MCF 10A (cell line): ENCODE results near the gene SPOCK1. TPM values are rescaled to one million over a fixed set of nuclear protein-coding genes. Genes with fewer than 3 reads are reported as not detected.

Source experiments
- BruUV-seq: library from RNA; stranded (reverse); fragments of 400-500 nt; replicated peaks from 2 replicates; lab custom pipeline; 2021; lab: Mats Ljungman, UMichigan
- CTCF ChIA-PET: fragments of 300-600 bp; sonication (Branson Sonifier 250); formaldehyde crosslinking; extraction: SDS; loops from one replicate; lab custom pipeline; 2021; ENCODE audit warnings: antibody characterized with exemption, inconsistent platforms; lab: Yijun Ruan, JAX
- POLR2A ChIA-PET: fragments of 300-600, 350-650 bp; sonication (Branson Sonifier 250); formaldehyde crosslinking; extraction: SDS; loops from one replicate; lab custom pipeline; 2020; ENCODE audit warnings: antibody characterized with exemption, inconsistent platforms; lab: Yijun Ruan, JAX
- DNase-seq: peaks from one replicate; pipeline ENCODE4 v3.0.0-alpha.2; 2018; ENCODE audit not compliant: unreplicated experiment
- H3K27ac Mint-ChIP-seq: one replicate; pipeline ENCODE4 v1.8.0; 2022; ENCODE audit warnings: mild to moderate bottlenecking, low read depth, mixed read lengths; ENCODE audit not compliant: unreplicated experiment
- H3K27me3 Mint-ChIP-seq: one replicate; pipeline ENCODE4 v1.8.0; 2022; ENCODE audit warnings: mixed read lengths; ENCODE audit not compliant: insufficient read depth, unreplicated experiment
- H3K36me3 Mint-ChIP-seq: one replicate; pipeline ENCODE4 v1.8.0; 2022; ENCODE audit warnings: mild to moderate bottlenecking, moderate library complexity, mixed read lengths; ENCODE audit not compliant: insufficient read depth, unreplicated experiment
- H3K4me1 Mint-ChIP-seq: one replicate; pipeline ENCODE4 v1.8.0; 2022; ENCODE audit warnings: mixed read lengths; ENCODE audit not compliant: insufficient read depth, unreplicated experiment
- H3K4me3 Mint-ChIP-seq: one replicate; pipeline ENCODE4 v1.8.0; 2022; ENCODE audit warnings: mild to moderate bottlenecking, moderate library complexity, mixed read lengths; ENCODE audit not compliant: unreplicated experiment
- H3K9me3 Mint-ChIP-seq: one replicate; pipeline ENCODE4 v1.8.0; 2022; ENCODE audit warnings: mixed read lengths; ENCODE audit not compliant: unreplicated experiment
- CTCF ChIP-seq: fragments of 200-600 bp; IDR thresholded peaks from one replicate; pipeline ENCODE4 v1.8.0; 2022; ENCODE audit warnings: antibody characterized with exemption, mild to moderate bottlenecking; ENCODE audit not compliant: unreplicated experiment
- intact Hi-C: fragments of 100-400 bp; cut with micrococcal nuclease; formaldehyde crosslinking; loops from 2 replicates; pipeline ENCODE4 v1.14.1; 2022
- total RNA-seq: library from RNA; stranded (reverse); gene quantifications from 2 replicates; pipeline ENCODE4 v1.2.3, GENCODE V29; 2022

Gene SPOCK1
- total RNA-seq, 1 experiment from 2014 or later = 34.3 TPM

GRCh38 chr5:137184734-137185133 lies 314.4 kb downstream of the SPOCK1 start:
- peaks cover 8% of the 10 kb centered on the region for H3K4me1 Mint-ChIP-seq
- H3K9me3 Mint-ChIP-seq = no peaks in the 10 kb centered on the region
- DNase-seq = no peak
- intact Hi-C loops = no loop called here
- no peak for TF ChIP-seq CTCF
- BruUV-seq = no TSS peak
- no peak overlapping the region for H3K27ac Mint-ChIP-seq
- no peak overlapping the region for H3K4me3 Mint-ChIP-seq
- no peaks in the 10 kb centered on the region for H3K27me3 Mint-ChIP-seq
- CTCF ChIA-PET = interaction anchor here (0.6 to 0.8 kb wide), 2 partner anchors 12 kb away, joined by 3 read pairs; no protein-coding TSS in a partner anchor
- H3K36me3 Mint-ChIP-seq = no peaks in the 10 kb centered on the region
- POLR2A ChIA-PET = no interaction called here

DNA sequence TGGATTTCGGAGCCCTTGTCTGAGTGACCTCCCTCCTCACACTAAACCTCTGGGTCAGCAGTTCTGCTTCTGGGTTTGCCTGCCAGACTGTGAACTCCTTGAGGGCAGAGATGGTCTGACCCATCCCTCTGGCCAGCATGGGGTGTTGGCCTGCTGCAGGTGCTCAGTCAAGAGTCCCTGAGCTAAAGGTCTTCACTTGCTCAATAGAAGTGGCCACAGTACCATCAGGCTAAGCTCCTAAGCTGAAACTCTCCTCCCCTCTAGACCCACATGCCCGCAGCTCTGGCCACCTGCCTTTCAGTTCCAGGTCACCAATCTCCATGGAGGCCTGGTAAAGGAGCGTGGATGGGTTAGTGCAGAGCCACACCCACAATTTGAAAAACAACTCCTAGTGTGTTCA lies 316.6 kb downstream of the SPOCK1 start:
- no peaks in the 10 kb centered on the region for H3K36me3 Mint-ChIP-seq
- CTCF ChIA-PET = interaction anchor here (1.3 to 2.0 kb wide), 2 partner anchors 11 to 14 kb away, joined by 4 to 5 read pairs; no protein-coding TSS in a partner anchor

GRCh38 chr5:137181667-137182066 lies 317.5 kb downstream of the SPOCK1 start:
- no peak for TF ChIP-seq CTCF
- no TSS peak for BruUV-seq
- POLR2A ChIA-PET = interaction anchor here (0.9 to 1.1 kb wide), 3 partner anchors 13 to 38 kb away, joined by 3 read pairs; no protein-coding TSS in a partner anchor
- no peaks in the 10 kb centered on the region for H3K36me3 Mint-ChIP-seq
- no peaks in the 10 kb centered on the region for H3K4me1 Mint-ChIP-seq
- H3K27ac Mint-ChIP-seq = no peak overlapping the region
- no peak for DNase-seq
- no peaks in the 10 kb centered on the region for H3K9me3 Mint-ChIP-seq
- H3K4me3 Mint-ChIP-seq = no peak overlapping the region
- intact Hi-C loops = no loop called here
- CTCF ChIA-PET = interaction anchor here (0.6 to 2.0 kb wide), 4 partner anchors 12 to 274 kb away, joined by 3 to 5 read pairs (median 4); no protein-coding TSS in a partner anchor
- H3K27me3 Mint-ChIP-seq = peaks cover 12% of the 10 kb centered on the region

More for the DNA sequence above, 316.6 kb downstream of the SPOCK1 start:
- Mint-ChIP-seq H3K9me3 (no peaks in the 10 kb centered on the region), H3K27ac (no peak overlapping the region), H3K27me3 (peaks cover 3% of the 10 kb centered on the region), H3K4me1 (peaks cover 6% of the 10 kb centered on the region), H3K4me3 (no peak overlapping the region)
- intact Hi-C loops = no loop called here
- BruUV-seq = no TSS peak
- no peak for DNase-seq
- TF ChIP-seq CTCF = no peak
- POLR2A ChIA-PET = interaction anchor here (0.6 to 0.9 kb wide), 3 partner anchors 14 to 21 kb away, joined by 3 to 4 read pairs (median 3); no protein-coding TSS in a partner anchor

DNA sequence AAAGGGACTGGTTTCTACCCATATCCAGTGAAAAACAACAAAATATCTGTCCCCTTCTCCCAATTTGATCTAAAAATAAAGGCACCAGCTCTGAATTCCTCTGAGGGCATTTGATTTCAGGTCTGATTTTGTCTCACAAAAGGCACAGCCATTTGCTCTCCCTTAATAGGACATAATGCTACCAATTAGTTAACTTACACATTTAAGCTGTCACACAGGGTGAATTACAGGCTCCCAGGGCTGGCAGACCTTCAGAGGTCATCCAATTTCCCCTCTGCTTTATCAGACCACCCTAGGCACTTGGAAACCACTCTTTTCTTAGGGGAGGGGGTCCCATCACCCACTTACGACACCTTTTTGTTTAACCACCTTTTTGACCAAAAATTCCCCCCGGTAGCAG lies 319.9 kb downstream of the SPOCK1 start:
- CTCF ChIA-PET = no interaction called here
- Mint-ChIP-seq H3K4me1 (no peaks in the 10 kb centered on the region), H3K4me3 (no peak overlapping the region), H3K9me3 (no peaks in the 10 kb centered on the region), H3K27me3 (peaks cover 12% of the 10 kb centered on the region), H3K36me3 (no peaks in the 10 kb centered on the region), H3K27ac (no peak overlapping the region)
- intact Hi-C loops = no loop called here
- TF ChIP-seq CTCF = no peak
- no peak for DNase-seq
- no TSS peak for BruUV-seq
- POLR2A ChIA-PET = no interaction called here
